Activated CD8-positive, alpha-beta T cell treated with anti-CD3 and anti-CD28 coated beads for 36 hours (primary cell): Measurements from ENCODE around the gene DIS3L2. TPM values are rescaled to one million over a fixed set of nuclear protein-coding genes. Genes with fewer than 3 reads are reported as not detected.

Experiments used
- ATAC-seq: fragments of 200-7000 bp; cut with Tn5 transposase; one replicate; pipeline ENCODE4 v1.10.0; 2021; ENCODE audit warnings: mild to moderate bottlenecking, moderate library complexity
- CTCF ChIA-PET: fragments of 350-600 bp; sonication (Branson Sonifier 250); formaldehyde crosslinking; loops from one replicate; lab custom pipeline; 2021; ENCODE audit warnings: antibody characterized with exemption; lab: Charles Lee
- POLR2A ChIA-PET: fragments of 350-600 bp; sonication (Branson Sonifier 250); formaldehyde crosslinking; loops from one replicate; lab custom pipeline; 2021; ENCODE audit warnings: antibody characterized with exemption; lab: Charles Lee
- DNase-seq: peaks from one replicate; pipeline ENCODE4 v3.0.0-alpha.2; 2020
- H3K27ac Mint-ChIP-seq: one replicate; pipeline ENCODE4 v1.8.0; 2021; ENCODE audit warnings: mild to moderate bottlenecking, mixed read lengths
- H3K27me3 Mint-ChIP-seq: one replicate; pipeline ENCODE4 v1.8.0; 2021; ENCODE audit warnings: mixed read lengths
- H3K36me3 Mint-ChIP-seq: one replicate; pipeline ENCODE4 v1.8.0; 2021; ENCODE audit warnings: low read depth, mixed read lengths
- H3K4me1 Mint-ChIP-seq: one replicate; pipeline ENCODE4 v1.8.0; 2021; ENCODE audit warnings: low read depth, mixed read lengths
- H3K4me3 Mint-ChIP-seq: one replicate; pipeline ENCODE4 v1.8.0; 2021; ENCODE audit warnings: mild to moderate bottlenecking, moderate library complexity, mixed read lengths
- H3K9me3 Mint-ChIP-seq: one replicate; pipeline ENCODE4 v1.8.0; 2021; ENCODE audit warnings: mixed read lengths
- CTCF ChIP-seq: fragments of 200-600 bp; IDR thresholded peaks from one replicate; pipeline ENCODE4 v1.8.0; 2022; ENCODE audit warnings: antibody characterized with exemption, mild to moderate bottlenecking
- intact Hi-C: fragments of 100-400 bp; cut with micrococcal nuclease; formaldehyde crosslinking; loops from one replicate; pipeline ENCODE4 v1.10.0; 2022
- total RNA-seq, 2 experiments: library from RNA; stranded (reverse); gene quantifications; one replicate each; pipeline ENCODE4 v1.2.3, GENCODE V29; 2021

Gene DIS3L2
- total RNA-seq, 2 experiments from 2014 or later = 26.5 to 27.2 TPM

- H3K27me3 Mint-ChIP-seq = no peaks in the 10 kb centered on the region
- no peak for DNase-seq
- intact Hi-C loops = no loop called here
- CTCF ChIA-PET = no interaction called here
- peaks cover 14% of the 10 kb centered on the region for H3K4me1 Mint-ChIP-seq
- H3K4me3 Mint-ChIP-seq = no peak overlapping the region
- peaks cover 8% of the 10 kb centered on the region for H3K36me3 Mint-ChIP-seq
- TF ChIP-seq CTCF = no peak
- peak; percentile 27 for ATAC-seq
- H3K9me3 Mint-ChIP-seq = no peaks in the 10 kb centered on the region
- POLR2A ChIA-PET = no interaction called here
- peak overlapping the region; percentile 23 for H3K27ac Mint-ChIP-seq
Measured at GRCh38 chr2:232219496-232219870, 258.0 kb downstream of the DIS3L2 start.

- ATAC-seq = no peak
- H3K27ac Mint-ChIP-seq = no peak overlapping the region
- H3K9me3 Mint-ChIP-seq = no peaks in the 10 kb centered on the region
- H3K4me1 Mint-ChIP-seq = peaks cover 14% of the 10 kb centered on the region
- H3K36me3 Mint-ChIP-seq = peaks cover 8% of the 10 kb centered on the region
- no peak for DNase-seq
- intact Hi-C loops = no loop called here
- ChIA-PET CTCF (no interaction called here), POLR2A (no interaction called here)
- H3K27me3 Mint-ChIP-seq = no peaks in the 10 kb centered on the region
- no peak for TF ChIP-seq CTCF
- H3K4me3 Mint-ChIP-seq = no peak overlapping the region
Measured at GRCh38 chr2:232219932-232220331, 258.4 kb downstream of the DIS3L2 start.

GRCh38 chr2:232225429-232225828, 263.9 kb downstream of the DIS3L2 start:
- H3K27ac Mint-ChIP-seq = no peak overlapping the region
- H3K4me3 Mint-ChIP-seq = no peak overlapping the region
- H3K36me3 Mint-ChIP-seq = peaks cover 8% of the 10 kb centered on the region
- H3K9me3 Mint-ChIP-seq = no peaks in the 10 kb centered on the region
- intact Hi-C loops = no loop called here
- ChIA-PET CTCF (no interaction called here), POLR2A (no interaction called here)
- ATAC-seq (no peak), DNase-seq (no peak)
- no peaks in the 10 kb centered on the region for H3K4me1 Mint-ChIP-seq
- TF ChIP-seq CTCF = no peak
- no peaks in the 10 kb centered on the region for H3K27me3 Mint-ChIP-seq

- Mint-ChIP-seq H3K27me3 (no peaks in the 10 kb centered on the region), H3K9me3 (no peaks in the 10 kb centered on the region), H3K4me3 (no peak overlapping the region), H3K27ac (no peak overlapping the region), H3K36me3 (peaks cover 8% of the 10 kb centered on the region), H3K4me1 (no peaks in the 10 kb centered on the region)
- ATAC-seq (no peak), DNase-seq (no peak)
- ChIA-PET CTCF (no interaction called here), POLR2A (no interaction called here)
- TF ChIP-seq CTCF = no peak
- intact Hi-C loops = no loop called here
Measured at GRCh38 chr2:232225895-232226294, 264.4 kb downstream of the DIS3L2 start.

GRCh38 chr2:232228332-232228731, 266.8 kb downstream of the DIS3L2 start:
- DNase-seq (no peak), ATAC-seq (no peak)
- ChIA-PET CTCF (interaction anchor here (1.4 kb wide), 1 partner anchor 306 kb away, joined by 4 read pairs; no protein-coding TSS in a partner anchor), POLR2A (no interaction called here)
- no peak overlapping the region for H3K27ac Mint-ChIP-seq
- no peaks in the 10 kb centered on the region for H3K9me3 Mint-ChIP-seq
- intact Hi-C loops = no loop called here
- TF ChIP-seq CTCF = no peak
- H3K27me3 Mint-ChIP-seq = no peaks in the 10 kb centered on the region
- H3K4me3 Mint-ChIP-seq = no peak overlapping the region
- H3K36me3 Mint-ChIP-seq = no peaks in the 10 kb centered on the region
- peaks cover 12% of the 10 kb centered on the region for H3K4me1 Mint-ChIP-seq
